GM10266 (cell line): ENCODE measurements around the gene AKT3.
A peak's percentile ranks its signal among the peaks of the same experiment; 100 is the strongest.
"Not testable (repeated sequence)": the region's sequence is repeated elsewhere in the genome, so short reads cannot be mapped to it uniquely, and the experiment has no call there.

Experiments used
- DNase-seq: peaks from one replicate; pipeline ENCODE4 v3.0.0; 2012; ENCODE audit errors: extremely low spot score
- TF ChIP-seq, protein P1 (sequence below): IDR thresholded peaks from 2 replicates; pipeline ENCODE4 v1.5.1; 2012; ENCODE audit warnings: mild to moderate bottlenecking, low read depth; ENCODE audit not compliant: control insufficient read depth, insufficient read depth; ENCODE audit errors: missing control alignments

Gene AKT3

DNA sequence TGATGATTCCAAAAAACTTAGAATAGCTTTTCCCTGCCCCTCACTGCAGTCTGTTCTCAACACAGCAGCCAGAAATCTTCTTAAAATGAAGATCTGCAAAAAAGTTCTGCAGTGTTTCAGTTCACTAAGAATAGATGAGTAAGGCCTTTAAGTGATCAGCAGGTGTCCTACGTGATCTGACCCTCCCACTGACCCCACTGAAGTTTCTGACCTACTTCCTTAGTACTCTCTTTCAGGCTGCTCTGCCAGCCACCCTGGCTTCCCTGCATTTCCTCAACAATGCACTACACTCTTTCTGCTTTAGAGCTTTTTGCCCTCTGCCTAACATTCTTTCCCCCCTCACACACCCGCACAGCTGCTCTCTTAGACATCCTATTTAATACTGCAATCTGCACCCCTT is 182.5 kb downstream of the AKT3 start:
- DNase-seq: peak; percentile 6
- TF ChIP-seq, protein P1, sequence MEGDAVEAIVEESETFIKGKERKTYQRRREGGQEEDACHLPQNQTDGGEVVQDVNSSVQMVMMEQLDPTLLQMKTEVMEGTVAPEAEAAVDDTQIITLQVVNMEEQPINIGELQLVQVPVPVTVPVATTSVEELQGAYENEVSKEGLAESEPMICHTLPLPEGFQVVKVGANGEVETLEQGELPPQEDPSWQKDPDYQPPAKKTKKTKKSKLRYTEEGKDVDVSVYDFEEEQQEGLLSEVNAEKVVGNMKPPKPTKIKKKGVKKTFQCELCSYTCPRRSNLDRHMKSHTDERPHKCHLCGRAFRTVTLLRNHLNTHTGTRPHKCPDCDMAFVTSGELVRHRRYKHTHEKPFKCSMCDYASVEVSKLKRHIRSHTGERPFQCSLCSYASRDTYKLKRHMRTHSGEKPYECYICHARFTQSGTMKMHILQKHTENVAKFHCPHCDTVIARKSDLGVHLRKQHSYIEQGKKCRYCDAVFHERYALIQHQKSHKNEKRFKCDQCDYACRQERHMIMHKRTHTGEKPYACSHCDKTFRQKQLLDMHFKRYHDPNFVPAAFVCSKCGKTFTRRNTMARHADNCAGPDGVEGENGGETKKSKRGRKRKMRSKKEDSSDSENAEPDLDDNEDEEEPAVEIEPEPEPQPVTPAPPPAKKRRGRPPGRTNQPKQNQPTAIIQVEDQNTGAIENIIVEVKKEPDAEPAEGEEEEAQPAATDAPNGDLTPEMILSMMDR: no peak

DNA sequence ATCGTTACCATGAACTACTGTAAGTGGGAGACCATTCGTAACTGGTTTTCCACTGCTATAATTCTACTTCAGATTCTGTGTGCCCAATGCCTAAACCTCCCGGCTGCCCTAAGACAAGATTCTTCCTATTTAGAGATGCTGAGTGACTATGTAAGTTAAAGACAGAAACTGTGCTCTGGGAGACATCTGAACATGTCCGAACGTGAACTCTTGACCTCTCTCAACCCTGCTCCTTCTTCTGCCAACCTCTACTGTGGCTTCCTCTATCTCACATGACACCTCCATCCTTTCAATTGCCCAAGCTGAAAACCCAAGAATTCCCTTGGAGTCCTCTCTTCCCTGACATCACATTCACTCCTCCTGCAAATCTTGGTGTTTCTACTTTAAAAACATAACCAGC is 182.9 kb downstream of the AKT3 start:
- DNase-seq: no peak
- TF ChIP-seq, protein P1: no peak

DNA sequence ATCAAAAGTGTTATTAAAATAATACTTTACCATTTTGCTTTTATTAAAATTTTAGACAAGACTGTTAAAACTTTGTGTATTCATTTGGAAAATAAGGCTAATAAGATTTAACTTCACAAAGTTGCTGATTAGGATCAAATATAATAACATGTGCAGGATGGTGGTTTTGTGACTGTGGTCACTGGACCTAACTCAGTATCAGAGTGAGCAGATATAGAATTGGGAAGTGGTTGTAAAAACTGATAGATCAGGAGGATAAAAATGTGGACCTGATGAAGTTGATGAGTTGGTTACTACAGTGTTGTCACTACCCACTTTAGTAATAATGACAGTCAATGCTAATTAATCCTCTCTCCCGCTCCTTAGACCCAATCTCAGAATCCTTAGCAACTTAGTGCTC is 186.4 kb downstream of the AKT3 start:
- TF ChIP-seq, protein P1: no peak
- no peak for DNase-seq

DNA sequence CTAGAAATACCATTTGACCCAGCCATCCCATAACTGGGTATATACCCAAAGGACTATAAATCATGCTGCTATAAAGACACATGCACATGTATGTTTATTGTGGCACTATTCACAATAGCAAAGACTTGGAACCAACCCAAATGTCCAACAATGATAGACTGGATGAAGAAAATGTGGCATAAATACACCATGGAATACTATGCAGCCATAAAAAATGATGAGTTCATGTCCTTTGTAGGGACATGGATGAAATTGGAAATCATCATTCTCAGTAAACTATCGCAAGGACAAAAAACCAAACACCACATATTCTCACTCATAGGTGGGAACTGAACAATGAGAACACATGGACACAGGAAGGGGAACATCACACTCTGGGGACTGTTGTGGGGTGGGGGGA is 187.9 kb downstream of the AKT3 start:
- DNase-seq: not testable (repeated sequence)

DNA sequence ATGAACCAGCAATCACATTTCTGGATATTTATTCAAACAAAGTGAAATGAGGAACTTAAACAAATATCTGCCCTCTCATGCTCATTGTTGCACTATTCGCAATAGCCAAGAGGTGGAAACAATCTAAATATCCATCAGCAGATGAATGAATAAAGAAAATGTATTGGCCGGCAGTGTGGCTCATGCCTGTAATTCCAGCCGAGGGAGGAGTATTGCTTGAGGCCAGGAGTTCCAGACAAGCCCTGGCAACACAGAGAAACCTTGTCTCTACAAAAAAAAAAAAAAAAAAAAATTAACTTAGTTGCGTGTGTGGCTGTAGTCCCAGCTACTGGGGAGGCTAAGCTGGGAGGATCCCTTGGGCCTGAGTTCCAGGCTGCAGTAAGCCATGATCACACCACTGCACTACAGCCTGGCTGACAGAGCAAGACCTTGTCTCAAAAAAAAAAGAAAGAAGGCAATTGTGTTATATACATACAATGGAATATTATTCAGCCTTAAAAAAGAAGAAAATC is 191.4 kb downstream of the AKT3 start:
- no peak for DNase-seq
- TF ChIP-seq, protein P1: no peak

DNA sequence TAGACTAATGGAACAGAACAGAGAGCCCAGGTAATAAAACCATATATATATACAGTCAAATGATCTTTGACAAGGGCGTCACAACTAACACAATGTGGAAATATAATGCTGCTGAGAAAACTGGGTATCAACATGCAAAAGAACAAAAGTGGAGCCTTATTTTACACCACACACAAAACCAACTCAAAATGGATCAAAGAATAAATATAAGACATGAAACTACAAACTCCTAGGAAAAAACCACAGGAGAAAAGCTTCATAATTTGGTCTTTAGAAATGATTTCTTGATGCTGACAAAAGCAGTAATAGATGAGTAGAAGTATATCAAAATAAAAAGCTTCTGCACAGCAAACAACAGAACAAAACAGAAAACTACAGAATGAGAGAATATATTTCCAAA is 192.2 kb downstream of the AKT3 start:
- TF ChIP-seq, protein P1: no peak
- no peak for DNase-seq

DNA sequence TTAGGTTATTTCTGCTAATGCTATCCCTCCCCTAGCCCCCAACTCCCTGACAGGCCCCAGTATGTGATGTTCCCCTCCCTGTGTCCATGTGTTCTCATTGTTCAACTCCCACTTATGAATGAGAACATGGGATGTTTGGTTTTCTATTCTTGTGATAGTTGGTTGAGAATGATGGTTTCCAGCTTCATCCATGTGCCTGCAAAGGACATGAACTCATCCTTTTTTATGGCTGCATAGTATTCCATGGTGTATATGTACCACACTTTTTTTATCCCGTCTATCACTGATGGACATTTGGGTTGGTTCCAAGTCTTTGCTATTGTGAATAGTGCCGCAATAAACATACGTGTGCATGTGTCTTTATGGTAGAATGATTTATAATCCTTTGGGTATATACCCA is 200.5 kb downstream of the AKT3 start:
- not testable (repeated sequence) for DNase-seq

DNA sequence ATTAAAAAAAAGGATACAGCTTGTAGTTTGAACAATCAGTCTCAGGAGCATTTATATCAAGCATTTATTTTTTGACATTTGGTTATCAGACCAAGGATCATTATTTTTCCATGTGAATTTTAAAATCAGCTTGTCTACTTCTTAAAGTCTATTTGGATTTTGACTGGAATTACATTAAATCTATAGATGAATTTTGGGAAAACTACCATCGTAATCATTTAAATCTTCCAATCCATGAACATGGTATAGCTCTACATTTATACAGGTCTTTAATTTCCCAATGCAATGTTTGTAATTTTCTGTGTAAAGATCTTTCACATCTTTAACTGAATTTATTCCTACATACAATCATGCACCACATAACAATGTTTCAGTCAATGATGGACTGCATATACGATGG is 203.2 kb downstream of the AKT3 start:
- TF ChIP-seq, protein P1: no peak
- DNase-seq: no peak
